Spleen (tissue), 11 donors: Measurements from ENCODE around the gene EVI5. TPM values are rescaled to one million over a fixed set of nuclear protein-coding genes. Genes with fewer than 3 reads are reported as not detected.

ENCODE experiments used
- DNase-seq: peaks from one replicate; pipeline ENCODE4 v3.0.0-alpha.2; 2020
- H3K27ac ChIP-seq, 8 donors: fragments of 200-600 bp; sonication (generic) in 7 of 8; 1 replicate in 4 of 8; 2 replicates in 4 of 8; pipeline versions ENCODE4 v1.5.0 to v1.8.0; 2016 to 2021; ENCODE audit warnings: inconsistent platforms in 4 of 8, mild to moderate bottlenecking in 4 of 8, moderate library complexity in 1 of 8
- H3K27me3 ChIP-seq, 7 donors: fragments of 200-600 bp; sonication (generic) in 6 of 7; replicated peaks in 1 of 7; 1 replicate in 4 of 7; 2 replicates in 3 of 7; pipeline versions ENCODE4 v1.5.0 to v1.8.0; 2016 to 2021; ENCODE audit warnings: inconsistent platforms in 3 of 7, mild to moderate bottlenecking in 1 of 7
- H3K36me3 ChIP-seq, 6 donors: fragments of 200-600 bp; sonication (generic) in 5 of 6; 1 replicate in 4 of 6; 2 replicates in 2 of 6; pipeline versions ENCODE4 v1.5.0 to v1.8.0; 2016 to 2021; ENCODE audit warnings: inconsistent platforms in 2 of 6
- H3K4me1 ChIP-seq, 6 donors: fragments of 200-600 bp; sonication (generic) in 5 of 6; 1 replicate in 3 of 6; 2 replicates in 3 of 6; pipeline versions ENCODE4 v1.5.0 to v1.8.0; 2016 to 2021; ENCODE audit warnings: inconsistent platforms in 3 of 6
- H3K4me3 ChIP-seq, 8 donors: fragments of 200-600 bp; sonication (generic) in 7 of 8; 1 replicate in 4 of 8; 2 replicates in 4 of 8; pipeline versions ENCODE4 v1.5.0 to v1.8.0; 2016 to 2021; ENCODE audit warnings: inconsistent platforms in 4 of 8, mild to moderate bottlenecking in 4 of 8, moderate library complexity in 2 of 8
- H3K9me3 ChIP-seq, 8 donors: fragments of 200-600 bp; sonication (generic) in 7 of 8; 1 replicate in 4 of 8; 2 replicates in 4 of 8; pipeline versions ENCODE4 v1.5.0 to v1.8.0; 2016 to 2021; ENCODE audit warnings: inconsistent platforms in 4 of 8
- CTCF ChIP-seq, 11 experiments: fragments of 200-600 bp in 7 of 11; fragments of 450-650 bp in 4 of 11; sonication (generic) in 4 of 11; IDR thresholded peaks in 8 of 11; conservative IDR thresholded peaks in 3 of 11; 1 replicate in 7 of 11; 2 replicates in 4 of 11; pipeline versions ENCODE4 v1.4.0 to v1.8.0; 2016 to 2021; ENCODE audit warnings: antibody characterized with exemption in 11 of 11, inconsistent platforms in 4 of 11, mild to moderate bottlenecking in 1 of 11
- POLR2A ChIP-seq, 3 donors: fragments of 450-650 bp; IDR thresholded peaks; one replicate each; pipeline ENCODE4 v1.5.1; 2017; ENCODE audit warnings: antibody characterized with exemption in 3 of 3, mild to moderate bottlenecking in 1 of 3
- POLR2AphosphoS5 ChIP-seq, 3 donors: sonication (generic); formaldehyde crosslinking; IDR thresholded peaks; one replicate each; pipeline ENCODE4 v1.5.1; 2017; ENCODE audit warnings: antibody characterized with exemption in 3 of 3
- WGBS, 5 donors: extraction: QIAGEN DNeasy Blood & Tissue Kit in 3 of 5; methylation state at CpG; one replicate each; pipeline versions ENCODE4 v1.1.5 to v1.1.7; 2013 to 2018; 5-methylcytosine and 5-hydroxymethylcytosine counted together
- intact Hi-C: fragments of 100-400 bp; cut with DNase I; formaldehyde crosslinking; loops from one replicate; pipeline ENCODE4 v1.15.0; 2023; ENCODE audit warnings: low total_unique reads
- polyA plus RNA-seq, 3 donors: library from polyadenylated mRNA; stranded (reverse); fragments of 200-250 nt; gene quantifications; one replicate each; pipeline ENCODE4 v1.2.1, GENCODE V29; 2013
- total RNA-seq, 7 donors: library from RNA; depleted of rRNA in 3 of 7; stranded (reverse); fragments of >200 nt in 3 of 7; fragmentation: NEBNext Ultra II Directional in 4 of 7; extraction: Animal tissue kit (Norgen Biotek cat#: 25700) in 4 of 7; gene quantifications; one replicate each; pipeline versions ENCODE4 v1.1.0 to v1.2.1, GENCODE V29; 2016 to 2021
- donor health status: healthy with polysubstance abuse.
- donor health status: DM: no; HTN: no; CAD: no; lungs with moderate emphysema.
- donor health status: DM: no; HTN: no; CAD: no.
- donor health status: Bipolar disorder and iron deficiency.
- donor health status: healthy.
- donor health status: DM: no; HTN: no; CAD: no.
- donor health status: DM: yes; HTN: yes; CAD: no.

EVI5 gene
- total and polyA plus RNA-seq, 10 donors: 1.7 to 38.3 (median 27.0) TPM

- 84 to 94% (median 91%) methylated on average over 3 of the region's 3 CpGs for WGBS, 5 donors
- TF ChIP-seq POLR2A (IDR thresholded peaks at IDR 0.05) (no peak), CTCF (IDR thresholded peaks at IDR 0.05 in 8 of 11, conservative IDR thresholded peaks at IDR 0.05 in 3 of 11) (no peak)
- Histone ChIP-seq H3K36me3 (no peaks in the 10 kb centered on the region), H3K9me3 (no peaks in the 10 kb centered on the region), H3K4me3 (no peak overlapping the region), H3K27me3 (no peaks in the 10 kb centered on the region), H3K4me1 (no peaks in the 10 kb centered on the region), H3K27ac (no peak overlapping the region)
- no peak for DNase-seq
- intact Hi-C loops: no loop called here
Observed at GRCh38 chr1:92575123-92575522, 209.8 kb downstream of the EVI5 start.

GRCh38 chr1:92572520-92572919 is 212.4 kb downstream of the EVI5 start:
- H3K4me1 ChIP-seq: no peaks in the 10 kb centered on the region
- H3K27ac ChIP-seq: no peak overlapping the region
- no peaks in the 10 kb centered on the region for H3K27me3 ChIP-seq
- H3K9me3 ChIP-seq: no peaks in the 10 kb centered on the region
- TF ChIP-seq POLR2AphosphoS5 (IDR thresholded peaks at IDR 0.05) (no peak), POLR2A (IDR thresholded peaks at IDR 0.05) (no peak), CTCF (IDR thresholded peaks at IDR 0.05 in 8 of 11, conservative IDR thresholded peaks at IDR 0.05 in 3 of 11) (no peak)
- no peak for DNase-seq
- WGBS, 5 donors: 46 to 62% (median 50%) methylated on average over 2 of the region's 2 CpGs
- H3K36me3 ChIP-seq: peaks cover 0 to 10% (median 0%) of the 10 kb centered on the region in 6 donors
- H3K4me3 ChIP-seq: no peak overlapping the region
- intact Hi-C loops: no loop called here

- H3K36me3 ChIP-seq: peaks cover 0 to 10% (median 0%) of the 10 kb centered on the region in 6 donors
- H3K27ac ChIP-seq: no peak overlapping the region
- DNase-seq: no peak
- TF ChIP-seq POLR2A (IDR thresholded peaks at IDR 0.05) (no peak), CTCF (IDR thresholded peaks at IDR 0.05 in 8 of 11, conservative IDR thresholded peaks at IDR 0.05 in 3 of 11) (no peak), POLR2AphosphoS5 (IDR thresholded peaks at IDR 0.05) (no peak)
- H3K27me3 ChIP-seq: no peaks in the 10 kb centered on the region
- no peak overlapping the region for H3K4me3 ChIP-seq
- intact Hi-C loops: no loop called here
- 96 to 99% (median 97%) methylated on average over 2 of the region's 2 CpGs for WGBS, 5 donors
- H3K4me1 ChIP-seq: no peaks in the 10 kb centered on the region
- no peaks in the 10 kb centered on the region for H3K9me3 ChIP-seq
Observed at GRCh38 chr1:92571578-92571977, 213.3 kb downstream of the EVI5 start.

GRCh38 chr1:92567211-92567868 is 217.6 kb downstream of the EVI5 start:
- intact Hi-C loops: no loop called here
- WGBS, 5 donors: 96 to 100% (median 97%) methylated on average over 1 of the region's 1 CpG
- H3K27me3 ChIP-seq: no peaks in the 10 kb centered on the region
- H3K9me3 ChIP-seq: no peaks in the 10 kb centered on the region
- no peak for DNase-seq
- TF ChIP-seq POLR2AphosphoS5 (IDR thresholded peaks at IDR 0.05) (no peak), POLR2A (IDR thresholded peaks at IDR 0.05) (no peak), CTCF (IDR thresholded peaks at IDR 0.05 in 8 of 11, conservative IDR thresholded peaks at IDR 0.05 in 3 of 11) (no peak)
- peaks cover 0 to 16% (median 5%) of the 10 kb centered on the region in 6 donors for H3K4me1 ChIP-seq
- H3K36me3 ChIP-seq: peaks cover 0 to 10% (median 0%) of the 10 kb centered on the region in 6 donors
- no peak overlapping the region for H3K4me3 ChIP-seq
- no peak overlapping the region for H3K27ac ChIP-seq
